Activated naive CD8-positive, alpha-beta T cell (primary cell): ENCODE data around the gene PAFAH1B2.
"Not testable (repeated sequence)": the region's sequence is repeated elsewhere in the genome, so short reads cannot be mapped to it uniquely, and the experiment has no call there.

Source experiments
- H3K27ac Mint-ChIP-seq: one replicate; pipeline ENCODE4 v1.8.0; 2021; ENCODE audit warnings: mixed read lengths
- H3K27me3 Mint-ChIP-seq: one replicate; pipeline ENCODE4 v1.8.0; 2021; ENCODE audit warnings: mixed read lengths
- H3K36me3 Mint-ChIP-seq: one replicate; pipeline ENCODE4 v1.8.0; 2021; ENCODE audit warnings: mixed read lengths
- H3K4me1 Mint-ChIP-seq: one replicate; pipeline ENCODE4 v1.8.0; 2021; ENCODE audit warnings: low read depth, mixed read lengths
- H3K4me3 Mint-ChIP-seq: one replicate; pipeline ENCODE4 v1.8.0; 2021; ENCODE audit warnings: mild to moderate bottlenecking, mixed read lengths
- H3K9me3 Mint-ChIP-seq: one replicate; pipeline ENCODE4 v1.8.0; 2021; ENCODE audit warnings: low read depth, mixed read lengths

Gene PAFAH1B2

DNA sequence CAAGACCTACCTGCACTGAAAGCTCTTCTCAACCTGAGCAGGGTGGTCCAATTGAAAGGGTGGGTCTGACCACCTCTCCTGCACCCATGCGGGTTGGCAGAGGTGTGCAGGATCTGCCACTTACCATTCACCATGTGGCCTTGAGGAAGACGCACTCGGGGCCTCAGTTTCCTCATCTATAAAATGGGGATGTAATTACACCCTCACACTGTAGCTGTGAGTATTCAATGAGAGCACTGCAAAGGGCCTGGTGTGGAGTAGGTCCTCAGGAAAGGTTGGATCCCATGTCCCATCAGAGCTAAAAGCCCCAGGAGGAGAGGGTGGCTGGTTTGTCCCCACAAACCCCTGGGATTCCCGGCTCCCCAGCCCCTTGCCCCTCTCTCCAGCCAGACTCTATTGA lies 54.5 kb downstream of the PAFAH1B2 start:
- H3K9me3 Mint-ChIP-seq = no peaks in the 10 kb centered on the region

DNA sequence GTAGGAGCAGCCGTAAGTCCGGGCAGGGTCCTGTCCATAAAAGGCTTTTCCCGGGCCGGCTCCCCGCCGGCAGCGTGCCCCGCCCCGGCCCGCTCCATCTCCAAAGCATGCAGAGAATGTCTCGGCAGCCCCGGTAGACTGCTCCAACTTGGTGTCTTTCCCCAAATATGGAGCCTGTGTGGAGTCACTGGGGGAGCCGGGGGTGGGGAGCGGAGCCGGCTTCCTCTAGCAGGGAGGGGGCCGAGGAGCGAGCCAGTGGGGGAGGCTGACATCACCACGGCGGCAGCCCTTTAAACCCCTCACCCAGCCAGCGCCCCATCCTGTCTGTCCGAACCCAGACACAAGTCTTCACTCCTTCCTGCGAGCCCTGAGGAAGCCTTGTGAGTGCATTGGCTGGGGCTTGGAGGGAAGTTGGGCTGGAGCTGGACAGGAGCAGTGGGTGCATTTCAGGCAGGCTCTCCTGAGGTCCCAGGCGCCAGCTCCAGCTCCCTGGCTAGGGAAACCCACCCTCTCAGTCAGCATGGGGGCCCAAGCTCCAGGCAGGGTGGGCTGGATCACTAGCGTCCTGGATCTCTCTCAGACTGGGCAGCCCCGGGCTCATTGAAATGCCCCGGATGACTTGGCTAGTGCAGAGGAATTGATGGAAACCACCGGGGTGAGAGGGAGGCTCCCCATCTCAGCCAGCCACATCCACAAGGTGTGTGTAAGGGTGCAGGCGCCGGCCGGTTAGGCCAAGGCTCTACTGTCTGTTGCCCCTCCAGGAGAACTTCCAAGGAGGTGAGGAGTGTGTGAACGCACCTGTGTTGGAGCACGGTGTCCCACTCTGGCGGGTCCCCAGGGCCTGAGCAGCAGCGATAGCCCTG lies 55.2 kb downstream of the PAFAH1B2 start, which contains the start of gene TAGLN:
TSS of gene TAGLN (plus strand) at position 318 of the 863 bp plus-strand sequence. CDS start 3,644 bp downstream, outside the sequence.
- H3K36me3 Mint-ChIP-seq = peaks cover 2% of the 10 kb centered on the region
- peaks cover 2% of the 10 kb centered on the region for H3K4me1 Mint-ChIP-seq
- no peaks in the 10 kb centered on the region for H3K27me3 Mint-ChIP-seq
- no peak within 1 kb of the TSS for H3K27ac Mint-ChIP-seq
- no peaks in the 10 kb centered on the region for H3K9me3 Mint-ChIP-seq
- H3K4me3 Mint-ChIP-seq = no peak within 1 kb of the TSS

More for the DNA sequence above, 54.5 kb downstream of the PAFAH1B2 start:
- Mint-ChIP-seq H3K4me3 (no peak overlapping the region), H3K36me3 (no peaks in the 10 kb centered on the region), H3K4me1 (peaks cover 2% of the 10 kb centered on the region), H3K27me3 (no peaks in the 10 kb centered on the region), H3K27ac (no peak overlapping the region)

DNA sequence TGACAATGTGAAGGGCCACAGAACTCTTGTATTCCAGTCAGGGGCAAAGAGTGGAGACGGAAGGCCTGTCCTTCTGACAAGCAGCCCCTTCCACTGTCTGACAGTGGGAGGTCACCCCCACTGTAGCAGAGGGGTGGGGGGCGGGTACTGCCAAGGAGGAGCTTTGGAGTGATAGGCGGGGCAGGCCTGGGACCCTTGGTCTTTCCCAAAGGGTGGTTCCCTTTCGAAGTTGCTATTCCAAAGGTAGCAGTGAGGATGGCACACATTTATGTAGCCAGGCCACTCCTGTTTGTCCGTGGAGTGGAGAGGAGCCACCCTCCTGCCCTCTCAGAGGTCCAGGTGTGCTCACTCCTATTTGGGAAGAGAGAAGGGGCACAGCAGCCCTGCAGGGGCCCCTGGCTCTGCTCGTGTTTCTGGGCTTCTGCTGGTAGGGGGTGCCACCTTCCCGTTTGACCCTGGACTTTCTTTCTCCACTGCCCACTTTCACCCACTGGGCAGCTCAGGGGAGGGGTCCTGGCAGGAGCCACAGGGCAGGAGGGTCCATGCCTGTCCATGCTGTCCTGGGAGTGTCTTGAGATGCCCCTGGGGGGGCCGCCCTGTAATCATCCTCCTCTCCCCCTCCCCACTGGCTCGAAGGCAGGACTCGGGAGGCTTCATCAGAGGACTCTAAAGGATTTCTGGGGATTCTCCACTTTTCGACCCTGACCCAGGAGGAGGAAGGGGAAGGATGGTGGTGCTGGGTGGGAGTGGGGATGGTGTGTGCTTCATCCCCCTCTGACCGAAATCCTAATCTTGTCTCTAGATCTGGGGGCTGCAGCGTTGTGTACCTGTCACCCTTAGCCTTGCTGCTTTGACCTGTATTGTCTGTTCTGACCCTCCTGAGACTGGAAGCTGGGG lies 56.1 kb downstream of the PAFAH1B2 start:
- no peaks in the 10 kb centered on the region for H3K27me3 Mint-ChIP-seq
- no peak overlapping the region for H3K27ac Mint-ChIP-seq
- no peaks in the 10 kb centered on the region for H3K9me3 Mint-ChIP-seq
- H3K4me1 Mint-ChIP-seq = peaks cover 2% of the 10 kb centered on the region
- H3K36me3 Mint-ChIP-seq = peaks cover 2% of the 10 kb centered on the region
- no peak overlapping the region for H3K4me3 Mint-ChIP-seq

DNA sequence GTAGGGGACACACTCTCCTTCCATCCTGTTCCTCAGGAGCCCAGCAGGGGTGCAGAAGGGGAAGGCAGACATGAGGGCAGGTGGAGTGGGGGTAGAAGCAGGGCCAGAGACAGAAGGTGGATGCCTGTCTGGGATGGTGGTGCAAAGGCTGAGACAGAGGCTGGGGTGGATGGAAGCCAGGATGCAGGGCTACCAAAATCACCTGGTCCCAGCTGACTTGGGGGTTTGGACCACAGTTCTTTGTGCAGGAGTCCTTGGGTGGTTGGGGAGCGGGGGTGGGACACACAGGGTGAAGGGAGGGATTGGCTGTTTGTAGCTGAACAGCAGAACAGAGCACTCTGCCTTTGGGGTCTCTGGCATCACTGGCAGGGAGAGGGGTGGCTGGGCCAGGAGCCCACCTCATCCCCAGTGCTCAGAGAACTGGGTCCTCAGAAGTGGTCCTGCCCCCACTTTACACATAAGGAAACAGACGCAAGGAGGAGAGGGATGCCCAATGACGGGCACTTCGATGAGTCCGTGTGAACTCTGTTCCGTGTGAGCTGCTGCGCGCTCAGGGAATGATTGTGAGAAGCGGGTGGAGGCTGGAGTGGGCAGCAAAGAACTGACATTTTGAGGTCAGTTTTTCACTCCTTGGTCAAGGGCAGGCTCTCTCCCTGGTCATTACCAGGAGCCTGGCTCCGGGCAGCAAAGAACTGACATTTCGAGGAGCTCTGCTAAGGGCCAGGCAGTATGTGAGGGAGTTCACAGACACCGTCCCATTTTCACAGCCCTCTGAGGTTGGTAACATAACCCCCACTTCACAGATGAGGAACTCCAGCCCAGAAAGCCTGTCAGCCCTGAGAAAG lies 56.9 kb downstream of the PAFAH1B2 start:
- H3K27ac Mint-ChIP-seq = no peak overlapping the region
- peaks cover 2% of the 10 kb centered on the region for H3K36me3 Mint-ChIP-seq
- H3K9me3 Mint-ChIP-seq = no peaks in the 10 kb centered on the region
- H3K4me3 Mint-ChIP-seq = no peak overlapping the region
- H3K27me3 Mint-ChIP-seq = no peaks in the 10 kb centered on the region
- no peaks in the 10 kb centered on the region for H3K4me1 Mint-ChIP-seq

DNA sequence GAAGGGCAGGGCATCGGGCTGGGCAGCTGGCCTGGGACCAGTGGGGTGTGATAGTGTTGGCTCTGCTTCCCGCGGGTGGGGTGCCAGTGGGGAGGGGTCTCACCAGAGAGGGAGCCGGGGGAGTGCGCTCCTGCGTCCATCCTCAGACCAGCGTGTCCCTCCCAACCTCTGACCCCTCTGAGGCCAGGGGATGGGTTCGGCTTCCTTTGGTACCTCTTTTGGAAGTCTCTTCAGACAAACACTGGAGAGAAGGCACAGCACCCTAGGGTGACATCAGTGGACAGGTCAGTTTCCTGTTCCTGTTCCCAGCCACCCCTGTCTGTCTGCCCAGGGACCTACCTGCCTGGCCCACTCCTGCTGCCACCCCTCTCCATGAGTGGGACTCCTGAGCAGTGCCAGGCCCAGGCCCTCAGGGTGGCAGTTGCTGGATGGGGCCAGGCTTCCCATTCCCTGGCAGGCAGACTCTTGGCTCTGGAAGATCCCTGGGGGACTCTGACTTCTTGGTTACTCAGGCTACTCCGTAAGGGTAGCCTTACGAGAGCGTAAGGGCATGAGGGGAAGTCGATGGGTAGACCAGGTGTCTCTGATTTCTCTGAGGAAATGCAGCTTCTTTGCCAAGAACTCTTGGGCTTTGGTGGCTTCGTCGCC lies 57.7 kb downstream of the PAFAH1B2 start:
- H3K27me3 Mint-ChIP-seq = no peaks in the 10 kb centered on the region
- peak overlapping the region; percentile 16 for H3K27ac Mint-ChIP-seq
- H3K9me3 Mint-ChIP-seq = no peaks in the 10 kb centered on the region
- no peaks in the 10 kb centered on the region for H3K4me1 Mint-ChIP-seq
- H3K36me3 Mint-ChIP-seq = peaks cover 2% of the 10 kb centered on the region
- H3K4me3 Mint-ChIP-seq = no peak overlapping the region

DNA sequence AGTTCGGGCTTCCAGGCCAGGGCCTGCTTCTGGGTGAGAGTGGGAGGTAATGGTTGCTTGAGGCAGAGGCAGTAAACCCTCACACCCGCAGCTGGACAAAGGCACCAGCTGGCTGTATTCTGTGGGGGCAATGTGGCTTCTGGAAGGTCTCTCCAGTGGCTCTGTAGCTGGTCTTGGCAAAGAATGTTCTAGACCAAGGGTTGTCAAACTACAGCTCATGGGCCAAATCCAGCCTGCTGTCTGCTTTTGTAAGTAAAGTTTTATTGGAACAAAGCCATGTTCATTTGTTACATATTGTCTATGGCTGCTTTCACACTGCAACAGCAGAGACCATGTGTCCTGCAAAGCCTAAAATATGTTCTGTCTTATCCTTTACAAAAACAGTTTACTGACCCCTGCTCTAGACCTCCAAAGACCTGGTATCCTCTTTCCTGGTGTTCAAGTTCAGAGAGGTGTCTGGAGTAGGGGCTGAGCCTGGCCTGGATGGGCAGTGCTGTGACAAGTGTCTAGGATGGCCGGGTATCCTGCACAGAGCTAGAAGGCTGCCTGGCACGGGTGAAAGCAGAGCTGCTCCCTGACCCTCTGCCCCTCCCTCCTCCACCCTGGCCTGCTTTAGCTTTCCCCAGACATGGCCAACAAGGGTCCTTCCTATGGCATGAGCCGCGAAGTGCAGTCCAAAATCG lies 58.4 kb downstream of the PAFAH1B2 start:
- peaks cover 2% of the 10 kb centered on the region for H3K36me3 Mint-ChIP-seq
- H3K27me3 Mint-ChIP-seq = no peaks in the 10 kb centered on the region
- H3K4me3 Mint-ChIP-seq = no peak overlapping the region
- H3K4me1 Mint-ChIP-seq = no peaks in the 10 kb centered on the region
- H3K27ac Mint-ChIP-seq = no peak overlapping the region
- no peaks in the 10 kb centered on the region for H3K9me3 Mint-ChIP-seq

DNA sequence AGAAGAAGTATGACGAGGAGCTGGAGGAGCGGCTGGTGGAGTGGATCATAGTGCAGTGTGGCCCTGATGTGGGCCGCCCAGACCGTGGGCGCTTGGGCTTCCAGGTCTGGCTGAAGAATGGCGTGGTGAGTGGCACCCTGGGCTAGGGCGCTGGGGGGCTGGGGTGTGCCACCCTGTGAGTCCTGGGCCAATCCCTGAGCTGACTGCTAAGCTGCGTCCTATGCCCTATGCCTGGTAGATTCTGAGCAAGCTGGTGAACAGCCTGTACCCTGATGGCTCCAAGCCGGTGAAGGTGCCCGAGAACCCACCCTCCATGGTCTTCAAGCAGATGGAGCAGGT lies 59.0 kb downstream of the PAFAH1B2 start:
- Mint-ChIP-seq H3K4me3 (no peak overlapping the region), H3K27me3 (no peaks in the 10 kb centered on the region), H3K4me1 (no peaks in the 10 kb centered on the region), H3K36me3 (peaks cover 2% of the 10 kb centered on the region), H3K27ac (peak overlapping the region; percentile 41), H3K9me3 (no peaks in the 10 kb centered on the region)

DNA sequence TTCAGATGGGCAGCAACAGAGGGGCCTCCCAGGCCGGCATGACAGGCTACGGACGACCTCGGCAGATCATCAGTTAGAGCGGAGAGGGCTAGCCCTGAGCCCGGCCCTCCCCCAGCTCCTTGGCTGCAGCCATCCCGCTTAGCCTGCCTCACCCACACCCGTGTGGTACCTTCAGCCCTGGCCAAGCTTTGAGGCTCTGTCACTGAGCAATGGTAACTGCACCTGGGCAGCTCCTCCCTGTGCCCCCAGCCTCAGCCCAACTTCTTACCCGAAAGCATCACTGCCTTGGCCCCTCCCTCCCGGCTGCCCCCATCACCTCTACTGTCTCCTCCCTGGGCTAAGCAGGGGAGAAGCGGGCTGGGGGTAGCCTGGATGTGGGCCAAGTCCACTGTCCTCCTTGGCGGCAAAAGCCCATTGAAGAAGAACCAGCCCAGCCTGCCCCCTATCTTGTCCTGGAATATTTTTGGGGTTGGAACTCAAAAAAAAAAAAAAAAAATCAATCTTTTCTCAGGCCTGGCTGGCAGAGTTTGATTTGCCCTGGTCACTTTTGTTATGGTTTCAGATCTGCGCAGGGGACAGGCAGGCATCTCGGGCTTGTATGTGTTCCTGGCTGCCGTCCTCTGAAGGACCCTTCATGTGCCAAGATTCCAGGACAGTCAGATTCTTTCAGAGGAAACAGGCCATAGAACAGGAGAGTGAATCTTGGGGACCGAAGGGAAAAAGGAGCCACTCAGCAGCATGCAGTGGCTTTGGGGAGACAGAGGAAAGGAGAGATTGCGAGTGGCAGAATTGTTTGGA lies 60.4 kb downstream of the PAFAH1B2 start:
- Mint-ChIP-seq H3K4me3 (no peak overlapping the region), H3K9me3 (no peaks in the 10 kb centered on the region), H3K27me3 (no peaks in the 10 kb centered on the region), H3K27ac (peak overlapping the region; percentile 28), H3K4me1 (no peaks in the 10 kb centered on the region), H3K36me3 (peaks cover 2% of the 10 kb centered on the region)

DNA sequence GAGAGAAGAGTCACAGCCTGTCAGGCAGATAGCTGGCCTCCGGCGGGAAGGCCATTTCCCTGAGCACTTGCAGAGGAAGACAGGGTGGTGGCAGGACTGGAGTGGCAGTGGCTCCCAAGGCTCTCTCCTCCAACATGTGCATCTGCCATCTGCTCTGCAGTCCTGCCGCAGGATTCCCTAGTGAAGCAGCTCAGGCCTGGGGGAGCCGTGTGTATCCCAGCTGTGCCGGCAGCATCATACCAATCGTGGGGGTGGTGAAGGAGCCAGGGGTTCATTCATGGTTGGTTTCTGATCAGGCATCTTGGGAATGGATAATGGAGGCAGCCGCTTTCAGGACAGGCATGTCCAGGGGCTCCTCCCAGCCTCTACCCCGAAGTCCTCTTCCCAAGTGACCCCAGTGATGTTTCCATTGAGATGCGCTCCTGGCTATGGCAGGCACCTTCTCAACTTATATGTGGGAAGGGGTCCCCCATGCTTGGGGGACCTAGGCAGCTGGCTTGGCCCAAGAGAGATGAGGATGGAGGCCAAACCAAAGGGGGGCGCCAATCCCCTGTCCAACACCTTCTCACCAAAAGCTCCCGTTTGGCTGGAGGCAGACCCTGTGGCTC lies 61.2 kb downstream of the PAFAH1B2 start:
- no peak overlapping the region for H3K4me3 Mint-ChIP-seq
- no peaks in the 10 kb centered on the region for H3K9me3 Mint-ChIP-seq
- H3K36me3 Mint-ChIP-seq = peaks cover 2% of the 10 kb centered on the region
- H3K4me1 Mint-ChIP-seq = no peaks in the 10 kb centered on the region
- H3K27ac Mint-ChIP-seq = peak overlapping the region; percentile 34
- no peaks in the 10 kb centered on the region for H3K27me3 Mint-ChIP-seq

DNA sequence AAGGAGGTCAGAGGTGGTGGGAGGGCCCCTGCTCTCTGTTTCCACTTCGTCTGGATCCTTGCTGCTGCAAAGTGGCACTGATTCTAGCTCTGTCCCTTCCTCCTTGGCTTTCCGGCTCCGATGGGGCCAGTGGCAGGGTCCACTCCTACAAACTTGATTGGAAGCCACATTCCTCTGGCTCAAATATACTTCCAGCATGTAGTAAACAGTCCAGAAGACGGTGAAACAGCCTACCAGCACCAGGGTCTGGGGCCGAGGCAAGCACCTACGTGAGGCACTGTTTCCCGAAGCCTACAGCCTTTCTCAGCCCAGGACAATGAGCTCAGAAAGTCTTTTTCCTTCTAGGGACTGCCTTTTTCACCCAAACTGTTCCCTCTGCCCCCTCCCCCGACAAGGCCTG lies 62.0 kb downstream of the PAFAH1B2 start:
- not testable (repeated sequence) for H3K9me3 Mint-ChIP-seq, H3K36me3 Mint-ChIP-seq, H3K4me1 Mint-ChIP-seq, H3K4me3 Mint-ChIP-seq, H3K27me3 Mint-ChIP-seq, H3K27ac Mint-ChIP-seq

DNA sequence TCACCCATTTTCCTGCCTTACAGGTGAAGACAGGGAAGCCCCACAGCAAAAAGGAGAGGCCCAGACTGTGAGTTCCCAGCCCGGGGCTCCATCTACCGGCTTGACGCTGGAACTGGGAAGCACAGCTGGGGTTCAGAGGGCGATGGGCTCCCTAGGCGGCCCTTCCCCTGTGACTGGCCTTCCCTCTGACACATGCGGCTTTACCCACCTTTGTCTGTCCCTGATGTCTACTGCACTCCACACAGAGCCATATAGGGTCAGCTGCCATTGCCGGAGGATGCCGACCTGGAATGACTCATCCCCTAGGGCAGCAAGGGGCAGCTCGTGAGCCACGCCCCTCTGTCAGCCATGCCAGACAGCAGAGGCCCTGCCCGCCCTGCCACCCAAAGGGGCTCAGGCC lies 62.8 kb downstream of the PAFAH1B2 start:
- not testable (repeated sequence) for H3K9me3 Mint-ChIP-seq, H3K4me3 Mint-ChIP-seq, H3K27me3 Mint-ChIP-seq, H3K36me3 Mint-ChIP-seq, H3K27ac Mint-ChIP-seq, H3K4me1 Mint-ChIP-seq

DNA sequence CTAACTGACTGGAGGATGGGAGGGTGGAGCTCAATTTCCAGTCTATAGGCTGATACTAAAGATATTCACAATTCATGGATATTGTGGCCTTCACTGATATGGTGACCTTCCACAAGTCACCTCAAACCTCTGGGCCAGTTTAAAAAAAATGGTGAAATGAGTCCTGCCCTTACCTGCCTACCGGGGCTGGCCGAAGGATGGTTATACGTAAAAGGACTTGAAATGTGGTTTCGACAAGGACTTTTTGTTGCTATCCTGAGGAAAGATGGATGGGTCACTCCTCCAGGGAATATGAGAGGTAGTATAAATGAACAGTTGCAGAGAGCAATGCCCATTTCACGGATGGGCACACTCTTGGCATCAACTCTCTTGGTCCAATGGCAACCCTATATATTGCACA lies 63.4 kb downstream of the PAFAH1B2 start:
- H3K4me1 Mint-ChIP-seq, H3K27ac Mint-ChIP-seq, H3K27me3 Mint-ChIP-seq, H3K4me3 Mint-ChIP-seq, H3K36me3 Mint-ChIP-seq, H3K9me3 Mint-ChIP-seq: not testable (repeated sequence)

DNA sequence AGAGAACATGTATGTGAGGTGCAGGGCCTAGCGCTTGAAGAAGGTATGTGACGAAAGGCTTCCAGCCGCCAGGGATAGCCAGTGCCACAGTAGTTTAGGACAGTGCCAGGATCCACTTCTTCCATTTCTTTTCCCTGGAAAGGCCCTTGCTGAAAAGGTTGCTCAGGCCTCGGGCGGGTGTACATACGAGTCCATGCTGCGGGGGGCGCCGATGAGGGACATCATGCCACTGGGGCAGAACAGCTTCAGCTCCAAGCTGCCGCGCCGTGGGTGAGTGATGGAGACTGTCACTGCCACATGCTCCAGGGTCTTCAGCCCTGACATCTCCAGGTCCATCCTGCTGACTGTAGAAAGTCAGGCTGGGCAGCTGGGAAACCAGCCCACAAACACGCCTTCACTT lies 64.6 kb downstream of the PAFAH1B2 start:
- not testable (repeated sequence) for H3K36me3 Mint-ChIP-seq

More for the DNA sequence above, 64.6 kb downstream of the PAFAH1B2 start:
- not testable (repeated sequence) for H3K9me3 Mint-ChIP-seq, H3K4me3 Mint-ChIP-seq, H3K27ac Mint-ChIP-seq, H3K27me3 Mint-ChIP-seq, H3K4me1 Mint-ChIP-seq
